Right lobe of liver (tissue), 4 donors: ENCODE measurements around the gene ERGIC1.

Source experiments
- POLR2A ChIP-seq: fragments of 450-650 bp; IDR thresholded peaks from one replicate; pipeline ENCODE4 v1.6.1; 2017; ENCODE audit warnings: antibody characterized with exemption, mild to moderate bottlenecking
- TF ChIP-seq, protein P1 (sequence below), 4 donors: fragments of 200-600 bp in 3 of 4; fragments of 450-650 bp in 1 of 4; IDR thresholded peaks; one replicate each; pipeline versions ENCODE4 v1.5.1 to v1.8.0; 2016 to 2022; ENCODE audit warnings: antibody characterized with exemption in 4 of 4, mild to moderate bottlenecking in 2 of 4
- donor health status: DM: no; HTN: no; CAD: no.
- donor health status: DM: no; HTN: no; CAD: no.
- donor health status: DM: no; HTN: yes; CAD: no.

DNA sequence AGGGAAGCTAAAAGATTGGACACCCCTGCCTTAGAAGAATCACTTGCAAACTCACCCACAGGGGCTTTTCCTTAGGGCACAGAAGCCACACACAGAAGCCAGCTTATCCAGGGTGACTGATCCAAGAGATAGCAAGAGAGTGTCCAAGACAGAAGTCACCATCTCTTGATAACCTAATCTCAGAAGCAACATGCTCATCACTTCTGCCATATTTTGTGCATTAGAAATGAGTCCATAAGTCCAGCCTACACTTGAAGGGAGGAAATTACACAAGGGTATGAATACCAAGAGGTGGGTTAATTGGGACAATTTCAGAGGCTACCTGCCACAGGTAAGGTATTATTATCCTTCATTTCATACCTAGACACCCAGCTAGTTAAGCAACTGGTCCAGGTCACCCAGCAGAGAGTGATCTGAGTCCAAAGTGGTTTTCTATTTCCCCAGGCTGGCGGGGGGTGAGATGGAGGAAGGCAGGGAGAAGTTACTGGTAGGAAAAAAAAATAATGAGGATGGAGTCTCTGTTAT is 3.7 kb upstream of the ERGIC1 start:
- no peak for TF ChIP-seq POLR2A
- TF ChIP-seq, protein P1, sequence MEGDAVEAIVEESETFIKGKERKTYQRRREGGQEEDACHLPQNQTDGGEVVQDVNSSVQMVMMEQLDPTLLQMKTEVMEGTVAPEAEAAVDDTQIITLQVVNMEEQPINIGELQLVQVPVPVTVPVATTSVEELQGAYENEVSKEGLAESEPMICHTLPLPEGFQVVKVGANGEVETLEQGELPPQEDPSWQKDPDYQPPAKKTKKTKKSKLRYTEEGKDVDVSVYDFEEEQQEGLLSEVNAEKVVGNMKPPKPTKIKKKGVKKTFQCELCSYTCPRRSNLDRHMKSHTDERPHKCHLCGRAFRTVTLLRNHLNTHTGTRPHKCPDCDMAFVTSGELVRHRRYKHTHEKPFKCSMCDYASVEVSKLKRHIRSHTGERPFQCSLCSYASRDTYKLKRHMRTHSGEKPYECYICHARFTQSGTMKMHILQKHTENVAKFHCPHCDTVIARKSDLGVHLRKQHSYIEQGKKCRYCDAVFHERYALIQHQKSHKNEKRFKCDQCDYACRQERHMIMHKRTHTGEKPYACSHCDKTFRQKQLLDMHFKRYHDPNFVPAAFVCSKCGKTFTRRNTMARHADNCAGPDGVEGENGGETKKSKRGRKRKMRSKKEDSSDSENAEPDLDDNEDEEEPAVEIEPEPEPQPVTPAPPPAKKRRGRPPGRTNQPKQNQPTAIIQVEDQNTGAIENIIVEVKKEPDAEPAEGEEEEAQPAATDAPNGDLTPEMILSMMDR (IDR thresholded peaks at IDR 0.05): no peak
